ENCODE results near the gene MYT1. TPM values are rescaled to one million over a fixed set of nuclear protein-coding genes. Genes with fewer than 3 reads are reported as not detected.

Gene MYT1
- total RNA-seq, 1 experiment from 2014 or later, result 2.0 TPM

GRCh38 chr20:64280460-64280843 lies 116.2 kb downstream of the MYT1 start:
- Mint-ChIP-seq H3K27me3 (ENCODE audit: low read depth) (peaks cover 7% of the 10 kb centered on the region; the same call in 1 of the 2 replicates), H3K4me3 (no peak overlapping the region), H3K4me1 (no peaks in the 10 kb centered on the region), H3K27ac (no peak overlapping the region), H3K9me3 (peaks cover 58% of the 10 kb centered on the region), H3K36me3 (peaks cover 38% of the 10 kb centered on the region)
- TF ChIP-seq CREM (CRISPR knock-in tag; IDR thresholded peaks at IDR 0.05) (no peak), OVOL2 (CRISPR knock-in tag; IDR thresholded peaks at IDR 0.05; ENCODE audit: borderline replicate concordance) (no peak), ZNF263 (CRISPR knock-in tag; IDR thresholded peaks at IDR 0.05; ENCODE audit: low read depth) (no peak), CBFB (CRISPR knock-in tag; IDR thresholded peaks at IDR 0.05; ENCODE audit: low read depth) (no peak), MLX (CRISPR knock-in tag; IDR thresholded peaks at IDR 0.05) (no peak), HMGXB4 (CRISPR knock-in tag; IDR thresholded peaks at IDR 0.05) (no peak), HMGA2 (CRISPR knock-in tag; IDR thresholded peaks at IDR 0.05) (no peak), NFYB (CRISPR knock-in tag; conservative IDR thresholded peaks at IDR 0.05; ENCODE audit: low read depth) (no peak), STAT6 (CRISPR knock-in tag; conservative IDR thresholded peaks at IDR 0.05; ENCODE audit: low read depth) (no peak), MXD4 (CRISPR knock-in tag; IDR thresholded peaks at IDR 0.05; ENCODE audit: borderline replicate concordance) (no peak)
- CTCF ChIA-PET, result no interaction called here
- DNase-seq (ENCODE audit: low spot score) (no peak), ATAC-seq (no peak)
- POLR2A ChIA-PET, result no interaction called here

- Mint-ChIP-seq H3K36me3 (peaks cover 42% of the 10 kb centered on the region), H3K4me1 (no peaks in the 10 kb centered on the region), H3K4me3 (no peak overlapping the region), H3K9me3 (peaks cover 56% of the 10 kb centered on the region), H3K27ac (no peak overlapping the region), H3K27me3 (ENCODE audit: low read depth) (peaks cover 7% of the 10 kb centered on the region; the same call in 1 of the 2 replicates)
- POLR2A ChIA-PET, result no interaction called here
- ATAC-seq, result no peak
- CTCF ChIA-PET, result no interaction called here
- DNase-seq (ENCODE audit: low spot score), result no peak
- TF ChIP-seq FOXP1 (CRISPR knock-in tag; IDR thresholded peaks at IDR 0.05; ENCODE audit: borderline replicate concordance), result no peak
- no peak for TF ChIP-seq HMGXB4 (CRISPR knock-in tag; IDR thresholded peaks at IDR 0.05)
- no peak for TF ChIP-seq FOXK1 (CRISPR knock-in tag; IDR thresholded peaks at IDR 0.05)
- no peak for TF ChIP-seq TEAD1 (CRISPR knock-in tag; IDR thresholded peaks at IDR 0.05)
- no peak for TF ChIP-seq USF2 (CRISPR knock-in tag; IDR thresholded peaks at IDR 0.05)
- TF ChIP-seq CBFB (CRISPR knock-in tag; IDR thresholded peaks at IDR 0.05; ENCODE audit: low read depth), result no peak
- no peak for TF ChIP-seq ZMAT4 (CRISPR knock-in tag; IDR thresholded peaks at IDR 0.05)
- no peak for TF ChIP-seq ZNF532 (CRISPR knock-in tag; IDR thresholded peaks at IDR 0.05; ENCODE audit: borderline replicate concordance)
- no peak for TF ChIP-seq ZBTB21 (CRISPR knock-in tag; IDR thresholded peaks at IDR 0.05; ENCODE audit: borderline replicate concordance)
- TF ChIP-seq ZNF423 (CRISPR knock-in tag; IDR thresholded peaks at IDR 0.05), result no peak
- TF ChIP-seq CTCF (IDR thresholded peaks at IDR 0.05), result no peak
Observed at GRCh38 chr20:64283646-64284045, 119.4 kb downstream of the MYT1 start.
